Transverse colon (tissue), 4 donors: Measurements from ENCODE around the gene TAF11L5. TPM values are rescaled to one million over a fixed set of nuclear protein-coding genes. Genes with fewer than 3 reads are reported as not detected.
"Not testable (repeated sequence)": the region's sequence is repeated elsewhere in the genome, so short reads cannot be mapped to it uniquely, and the experiment has no call there.

ENCODE experiments used
- DNase-seq: peaks from one replicate; pipeline ENCODE4 v3.0.0-alpha.2; 2019
- H3K27ac ChIP-seq, 4 donors: fragments of 200-600 bp; sonication (generic); 2 replicates each; pipeline ENCODE4 v1.5.1; 2016 to 2018; ENCODE audit warnings: inconsistent platforms in 4 of 4
- H3K27me3 ChIP-seq: fragments of 200-600 bp; sonication (generic); 2 replicates; pipeline ENCODE4 v1.5.1; 2017; ENCODE audit warnings: inconsistent platforms
- H3K36me3 ChIP-seq, 4 donors: fragments of 200-600 bp; sonication (generic); 2 replicates each; pipeline ENCODE4 v1.5.1; 2017 to 2019; ENCODE audit warnings: inconsistent platforms in 4 of 4
- H3K4me1 ChIP-seq, 4 donors: fragments of 200-600 bp; sonication (generic); 2 replicates each; pipeline ENCODE4 v1.5.1; 2017 to 2020; ENCODE audit warnings: inconsistent platforms in 4 of 4
- H3K4me3 ChIP-seq, 4 donors: fragments of 200-600 bp; sonication (generic); 1 replicate in 1 of 4; 2 replicates in 3 of 4; pipeline versions ENCODE4 v1.5.1 to v1.6.1; 2017 to 2019; ENCODE audit warnings: inconsistent platforms in 4 of 4
- H3K9me3 ChIP-seq, 2 donors: fragments of 200-600 bp; sonication (generic); 2 replicates each; pipeline ENCODE4 v1.5.1; 2017 to 2019; ENCODE audit warnings: inconsistent platforms in 2 of 2
- CTCF ChIP-seq, 5 experiments: fragments of 200-600 bp in 3 of 5; fragments of 450-650 bp in 2 of 5; sonication (generic) in 3 of 5; IDR thresholded peaks; 1 replicate in 2 of 5; 2 replicates in 3 of 5; pipeline ENCODE4 v1.5.1; 2016 to 2017; ENCODE audit warnings: antibody characterized with exemption in 5 of 5, inconsistent platforms in 3 of 5, mild to moderate bottlenecking in 2 of 5, moderate library complexity in 1 of 5
- EP300 ChIP-seq: sonication (generic); formaldehyde crosslinking; IDR thresholded peaks from one replicate; pipeline ENCODE4 v1.6.1; 2017; ENCODE audit warnings: antibody characterized with exemption, low read depth
- POLR2A ChIP-seq: fragments of 450-650 bp; IDR thresholded peaks from one replicate; pipeline ENCODE4 v1.6.1; 2016; ENCODE audit warnings: antibody characterized with exemption, mild to moderate bottlenecking, moderate library complexity
- POLR2AphosphoS5 ChIP-seq, 3 donors: sonication (generic); formaldehyde crosslinking; IDR thresholded peaks; one replicate each; pipeline ENCODE4 v1.6.1; 2016; ENCODE audit warnings: antibody characterized with exemption in 3 of 3
- WGBS, 2 donors: methylation state at CpG; one replicate each; pipeline ENCODE4 v1.1.5; 2018; ENCODE audit warnings: low coverage in 1 of 2; 5-methylcytosine and 5-hydroxymethylcytosine counted together
- in situ Hi-C, 4 donors: fragments of 200-750 bp; cut with MboI; loops; one replicate each; pipeline versions ENCODE4 v1.15.0 to v1.15.1; 2017; ENCODE audit warnings: low sequenced_read_pairs in 3 of 4, low pct_ligation_motif_present in 1 of 4, low pct_unique_long_range_greater_than_20kb in 1 of 4
- intact Hi-C: fragments of 100-400 bp; cut with DNase I; formaldehyde crosslinking; loops from one replicate; pipeline ENCODE4 v1.15.1; 2023; ENCODE audit warnings: low total_unique reads
- total RNA-seq, 4 donors: library from RNA; depleted of rRNA; stranded (reverse); fragments of >200 nt; gene quantifications; one replicate each; pipeline ENCODE4 v1.1.0, GENCODE V29; 2016

The TAF11L5 gene
- total RNA-seq, 4 donors from 2014 or later: not detected

GRCh38 chr5:17487174-17487512, 37.9 kb upstream of the TAF11L5 start:
- in situ Hi-C loops: no loop called here
- Histone ChIP-seq H3K4me3 (no peak overlapping the region), H3K4me1 (no peaks in the 10 kb centered on the region), H3K9me3 (no peaks in the 10 kb centered on the region), H3K27ac (no peak overlapping the region), H3K36me3 (no peaks in the 10 kb centered on the region), H3K27me3 (no peaks in the 10 kb centered on the region)
- intact Hi-C loops: no loop called here
- TF ChIP-seq POLR2A (no peak), CTCF (IDR thresholded peaks at IDR 0.05) (no peak), POLR2AphosphoS5 (IDR thresholded peaks at IDR 0.05) (no peak), EP300 (no peak)
- WGBS, 2 donors: 70 to 83% methylated on average over 1 of the region's 1 CpG
- no peak for DNase-seq

DNA sequence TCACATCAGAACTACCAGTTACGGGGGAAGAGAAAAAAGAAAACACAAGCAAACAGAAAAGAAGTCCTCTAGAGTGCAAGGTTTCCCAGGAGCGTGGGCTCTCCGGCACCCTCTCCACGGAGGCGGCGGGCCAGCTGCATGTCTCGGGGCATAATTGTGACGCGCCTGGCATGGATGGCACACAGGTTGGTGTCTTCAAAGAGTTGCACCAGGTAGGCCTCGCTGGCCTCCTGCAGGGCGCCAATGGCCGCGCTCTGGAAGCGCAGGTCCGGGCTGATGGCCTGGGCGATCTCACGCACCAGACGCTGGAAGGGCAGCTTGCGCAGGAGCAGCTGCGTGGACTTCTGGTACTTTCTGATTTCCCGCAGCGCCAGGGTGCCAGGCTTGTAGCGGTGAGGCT, 33.8 kb upstream of the TAF11L5 start:
- H3K36me3 ChIP-seq, intact Hi-C loops, in situ Hi-C loops, H3K4me1 ChIP-seq, H3K27ac ChIP-seq, DNase-seq, H3K4me3 ChIP-seq, H3K27me3 ChIP-seq, H3K9me3 ChIP-seq: not testable (repeated sequence)
- WGBS, 2 donors: 95% methylated on average over 17 of the region's 23 CpGs; no CpG with 5 or more reads in 1 of the 2 donors

DNA sequence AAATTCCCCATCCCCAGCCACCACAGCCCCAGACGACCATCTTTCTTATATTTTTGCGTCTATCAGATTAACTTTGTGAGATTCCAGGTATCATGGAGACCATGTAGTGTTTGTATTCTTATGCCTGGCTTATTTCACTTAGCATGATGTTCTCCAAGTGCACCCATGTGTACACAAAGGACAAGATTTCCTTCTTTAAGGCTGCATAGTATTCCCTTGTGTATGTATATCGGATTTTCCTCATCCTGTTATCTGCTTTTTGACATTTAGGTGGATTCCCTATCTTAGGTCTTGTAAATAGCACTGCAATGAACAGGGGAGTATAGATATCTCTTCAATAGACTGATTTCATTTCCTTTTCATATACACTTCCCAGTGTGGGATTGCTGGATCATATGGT, 32.3 kb upstream of the TAF11L5 start:
- TF ChIP-seq EP300 (no peak), POLR2A (no peak), CTCF (IDR thresholded peaks at IDR 0.05) (no peak), POLR2AphosphoS5 (IDR thresholded peaks at IDR 0.05) (no peak)
- WGBS, 2 donors: 91 to 100% methylated on average over 3 of the region's 3 CpGs
- no peaks in the 10 kb centered on the region for H3K9me3 ChIP-seq
- H3K27me3 ChIP-seq: no peaks in the 10 kb centered on the region
- no peak overlapping the region for H3K27ac ChIP-seq
- H3K36me3 ChIP-seq: no peaks in the 10 kb centered on the region
- no peaks in the 10 kb centered on the region for H3K4me1 ChIP-seq
- no peak for DNase-seq
- intact Hi-C loops: no loop called here
- in situ Hi-C loops: no loop called here
- no peak overlapping the region for H3K4me3 ChIP-seq

DNA sequence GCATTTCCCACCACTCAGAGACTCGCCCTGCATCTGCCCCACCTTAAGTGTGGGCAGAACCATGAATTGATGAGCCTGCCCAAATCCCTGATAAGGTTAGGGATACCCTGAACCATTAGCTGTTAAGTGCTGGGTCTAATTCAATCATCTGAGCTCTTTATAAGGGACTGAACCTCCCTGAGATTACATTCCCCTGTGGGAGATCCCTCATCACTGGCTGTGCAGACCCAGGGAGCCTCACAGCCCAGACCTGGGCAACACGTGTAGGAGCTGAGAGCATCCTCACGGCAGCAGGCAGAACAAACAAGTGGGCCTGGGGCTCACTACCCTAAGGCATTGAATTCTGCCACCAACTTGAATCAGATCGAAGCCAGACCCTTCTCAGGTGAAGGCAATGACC, 27.6 kb upstream of the TAF11L5 start:
- Histone ChIP-seq H3K36me3 (no peaks in the 10 kb centered on the region), H3K27ac (no peak overlapping the region), H3K9me3 (no peaks in the 10 kb centered on the region), H3K4me3 (no peak overlapping the region), H3K27me3 (no peaks in the 10 kb centered on the region), H3K4me1 (no peaks in the 10 kb centered on the region)
- no peak for TF ChIP-seq POLR2AphosphoS5 (IDR thresholded peaks at IDR 0.05)
- TF ChIP-seq POLR2A: no peak
- no peak for TF ChIP-seq EP300
- TF ChIP-seq CTCF (IDR thresholded peaks at IDR 0.05): no peak
- in situ Hi-C loops (no loop called here), intact Hi-C loops (no loop called here)
- WGBS, 2 donors: 81 to 83% methylated on average over 2 to 4 of the region's 4 CpGs
- DNase-seq: no peak

DNA sequence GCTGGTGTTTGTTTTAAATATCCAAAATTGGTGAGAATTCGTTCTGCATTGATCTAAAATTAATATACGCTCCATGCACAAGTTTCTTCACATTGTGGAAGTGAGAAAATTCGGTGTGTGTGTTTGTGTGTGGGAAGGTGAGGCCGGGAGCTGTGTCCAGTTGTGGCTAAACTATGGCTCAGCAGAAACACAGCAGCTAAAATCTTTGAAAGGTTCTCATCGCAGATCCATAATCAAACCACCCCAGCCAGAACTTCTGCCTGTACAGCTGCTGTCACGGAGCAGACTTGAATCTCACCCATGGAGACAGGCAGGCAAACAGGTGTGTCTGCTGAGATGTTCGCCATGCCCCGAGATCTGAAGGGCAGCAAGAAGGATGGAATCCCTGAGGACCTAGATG, 27.1 kb upstream of the TAF11L5 start, which contains the start of gene TAF11L2:
TSS of gene TAF11L2 (plus strand) at position 301 of the 400 bp plus-strand sequence.
- H3K36me3 ChIP-seq, H3K27ac ChIP-seq, intact Hi-C loops, in situ Hi-C loops, H3K27me3 ChIP-seq, DNase-seq, H3K4me1 ChIP-seq, H3K9me3 ChIP-seq, H3K4me3 ChIP-seq: not testable (repeated sequence)
- WGBS, 2 donors: 89% methylated on average over 8 of the region's 8 CpGs; no CpG with 5 or more reads in 1 of the 2 donors
